ENCODE measurements around the gene CERS6. TPM values are rescaled to one million over a fixed set of nuclear protein-coding genes. Genes with fewer than 3 reads are reported as not detected.

CERS6 gene
- total RNA-seq, 1 donor = 23.9 TPM

- no peaks in the 10 kb centered on the region for H3K4me1 ChIP-seq (ENCODE audit: insufficient read depth, low read length)
- H3K27me3 ChIP-seq (ENCODE audit: insufficient read depth, low read length) = no peaks in the 10 kb centered on the region
- no peaks in the 10 kb centered on the region for H3K36me3 ChIP-seq (ENCODE audit: insufficient read depth, low read length)
- H3K4me3 ChIP-seq (ENCODE audit: insufficient read depth, low read length) = no peak overlapping the region
- H3K79me2 ChIP-seq (ENCODE audit: insufficient read depth, low read length) = no peaks in the 10 kb centered on the region
- H2AFZ ChIP-seq (ENCODE audit: low read length) = no peak overlapping the region
- TF ChIP-seq CTCF (IDR thresholded peaks at IDR 0.05; ENCODE audit: extremely low read depth, low read depth, low read length) = no peak
- no peaks in the 10 kb centered on the region for H4K20me1 ChIP-seq (ENCODE audit: insufficient read depth, low read length)
- DNase-seq (ENCODE audit: insufficient read length, low spot score, missing footprints) = no peak
- H3K27ac ChIP-seq (ENCODE audit: low read depth, low read length) = no peak overlapping the region
- no peak overlapping the region for H3K4me2 ChIP-seq (ENCODE audit: insufficient read depth, low read length)
- H3K9me3 ChIP-seq (ENCODE audit: low read depth, low read length) = no peaks in the 10 kb centered on the region
Measured at GRCh38 chr2:168622559-168622958, 166.5 kb downstream of the CERS6 start.

- H3K4me3 ChIP-seq (ENCODE audit: insufficient read depth, low read length) = no peak overlapping the region
- no peak overlapping the region for H2AFZ ChIP-seq (ENCODE audit: low read length)
- H3K27me3 ChIP-seq (ENCODE audit: insufficient read depth, low read length) = no peaks in the 10 kb centered on the region
- H3K27ac ChIP-seq (ENCODE audit: low read depth, low read length) = no peak overlapping the region
- no peak overlapping the region for H3K4me2 ChIP-seq (ENCODE audit: insufficient read depth, low read length)
- no peaks in the 10 kb centered on the region for H3K36me3 ChIP-seq (ENCODE audit: insufficient read depth, low read length)
- no peaks in the 10 kb centered on the region for H3K4me1 ChIP-seq (ENCODE audit: insufficient read depth, low read length)
- TF ChIP-seq CTCF (IDR thresholded peaks at IDR 0.05; ENCODE audit: extremely low read depth, low read depth, low read length) = no peak
- no peaks in the 10 kb centered on the region for H3K9me3 ChIP-seq (ENCODE audit: low read depth, low read length)
- no peak for DNase-seq (ENCODE audit: insufficient read length, low spot score, missing footprints)
- H3K79me2 ChIP-seq (ENCODE audit: insufficient read depth, low read length) = no peaks in the 10 kb centered on the region
- no peaks in the 10 kb centered on the region for H4K20me1 ChIP-seq (ENCODE audit: insufficient read depth, low read length)
Measured at GRCh38 chr2:168624028-168624427, 168.0 kb downstream of the CERS6 start.

GRCh38 chr2:168626096-168626495 lies 170.0 kb downstream of the CERS6 start:
- DNase-seq (ENCODE audit: insufficient read length, low spot score, missing footprints) = no peak
- Histone ChIP-seq H3K9me3 (ENCODE audit: low read depth, low read length) (no peaks in the 10 kb centered on the region), H3K4me1 (ENCODE audit: insufficient read depth, low read length) (no peaks in the 10 kb centered on the region), H3K36me3 (ENCODE audit: insufficient read depth, low read length) (no peaks in the 10 kb centered on the region), H3K27ac (ENCODE audit: low read depth, low read length) (no peak overlapping the region), H4K20me1 (ENCODE audit: insufficient read depth, low read length) (no peaks in the 10 kb centered on the region), H3K4me3 (ENCODE audit: insufficient read depth, low read length) (no peak overlapping the region), H3K27me3 (ENCODE audit: insufficient read depth, low read length) (no peaks in the 10 kb centered on the region), H2AFZ (ENCODE audit: low read length) (no peak overlapping the region), H3K4me2 (ENCODE audit: insufficient read depth, low read length) (no peak overlapping the region), H3K79me2 (ENCODE audit: insufficient read depth, low read length) (no peaks in the 10 kb centered on the region)
- no peak for TF ChIP-seq CTCF (IDR thresholded peaks at IDR 0.05; ENCODE audit: extremely low read depth, low read depth, low read length)

- no peak for DNase-seq (ENCODE audit: insufficient read length, low spot score, missing footprints)
- no peaks in the 10 kb centered on the region for H3K79me2 ChIP-seq (ENCODE audit: insufficient read depth, low read length)
- no peak for TF ChIP-seq CTCF (IDR thresholded peaks at IDR 0.05; ENCODE audit: extremely low read depth, low read depth, low read length)
Measured at GRCh38 chr2:168626647-168627046, 170.6 kb downstream of the CERS6 start.

More at GRCh38 chr2:168626647-168627046, 170.6 kb downstream of the CERS6 start:
- no peaks in the 10 kb centered on the region for H3K9me3 ChIP-seq (ENCODE audit: low read depth, low read length)
- H3K27me3 ChIP-seq (ENCODE audit: insufficient read depth, low read length) = no peaks in the 10 kb centered on the region
- no peak overlapping the region for H3K4me2 ChIP-seq (ENCODE audit: insufficient read depth, low read length)
- no peak overlapping the region for H3K4me3 ChIP-seq (ENCODE audit: insufficient read depth, low read length)
- no peak overlapping the region for H2AFZ ChIP-seq (ENCODE audit: low read length)
- H3K27ac ChIP-seq (ENCODE audit: low read depth, low read length) = no peak overlapping the region
- no peaks in the 10 kb centered on the region for H3K36me3 ChIP-seq (ENCODE audit: insufficient read depth, low read length)
- H3K4me1 ChIP-seq (ENCODE audit: insufficient read depth, low read length) = no peaks in the 10 kb centered on the region
- H4K20me1 ChIP-seq (ENCODE audit: insufficient read depth, low read length) = no peaks in the 10 kb centered on the region

Data from osteoblast (primary cell).